Measurements from ENCODE around the gene SMO. TPM values are rescaled to one million over a fixed set of nuclear protein-coding genes. Genes with fewer than 3 reads are reported as not detected.

SMO gene
- total RNA-seq, 4 donors from 2014 or later: 1.9 to 8.6 (median 3.5) TPM

GRCh38 chr7:129222064-129222463, 33.6 kb downstream of the SMO start:
- in situ Hi-C loops (cut with MboI; ENCODE audit: low pct_ligation_motif_present in 1 of 4, low pct_unique_long_range_greater_than_20kb in 1 of 4, low sequenced_read_pairs in 3 of 4): loop anchor here in 3 of 4 donors (10.0 to 25.0 kb wide), 2 partner anchors 53 to 240 kb away; no protein-coding TSS in a partner anchor

GRCh38 chr7:129224251-129225205, 36.1 kb downstream of the SMO start, which contains the start of gene AHCYL2:
AHCYL2 (plus strand) TSS chr7:129225030.
- peak within 1 kb of the TSS; percentile 55 to 96 (median 85) for H3K4me3 ChIP-seq
- peak within 1 kb of the TSS; percentile 92 to 95 (median 95) for H3K27ac ChIP-seq
- intact Hi-C loops (cut with DNase I; ENCODE audit: low total_unique reads): no loop called here
- no peaks in the 10 kb centered on the region for H3K9me3 ChIP-seq
- peak; percentile 99 for DNase-seq
- TF ChIP-seq POLR2AphosphoS5 (IDR thresholded peaks at IDR 0.05): peak; percentile 61 to 80 (median 74)
- peak; percentile 50 for TF ChIP-seq POLR2A (IDR thresholded peaks at IDR 0.05)
- no peak for TF ChIP-seq EP300 (IDR thresholded peaks at IDR 0.05; ENCODE audit: low read depth)
- WGBS, 2 donors (ENCODE audit: low coverage in 1 of 2): 0 to 1% methylated on average over 2 to 43 of the region's 63 CpGs
- no peaks in the 10 kb centered on the region for H3K36me3 ChIP-seq
- no peaks in the 10 kb centered on the region for H3K27me3 ChIP-seq
- in situ Hi-C loops (cut with MboI; ENCODE audit: low pct_ligation_motif_present in 1 of 4, low pct_unique_long_range_greater_than_20kb in 1 of 4, low sequenced_read_pairs in 3 of 4): loop anchor here in 3 of 4 donors (10.0 to 25.0 kb wide), 2 partner anchors 50 to 238 kb away; no protein-coding TSS in a partner anchor
- H3K4me1 ChIP-seq: peaks cover 11 to 37% (median 17%) of the 10 kb centered on the region in 4 donors

More at GRCh38 chr7:129222064-129222463, 33.6 kb downstream of the SMO start:
- Histone ChIP-seq H3K27me3 (no peaks in the 10 kb centered on the region), H3K9me3 (no peaks in the 10 kb centered on the region), H3K36me3 (no peaks in the 10 kb centered on the region), H3K27ac (no peak overlapping the region), H3K4me1 (peaks cover 11 to 22% (median 12%) of the 10 kb centered on the region in 4 donors), H3K4me3 (no peak overlapping the region)
- DNase-seq: no peak
- intact Hi-C loops (cut with DNase I; ENCODE audit: low total_unique reads): no loop called here
- WGBS, 2 donors (ENCODE audit: low coverage in 1 of 2): 30 to 48% methylated on average over 2 to 4 of the region's 4 CpGs
- no peak for TF ChIP-seq CTCF (IDR thresholded peaks at IDR 0.05)
- TF ChIP-seq POLR2A (IDR thresholded peaks at IDR 0.05): no peak
- TF ChIP-seq EP300 (IDR thresholded peaks at IDR 0.05; ENCODE audit: low read depth): no peak
- TF ChIP-seq POLR2AphosphoS5 (IDR thresholded peaks at IDR 0.05): no peak

- Histone ChIP-seq H3K4me1 (peaks cover 11 to 37% (median 17%) of the 10 kb centered on the region in 4 donors), H3K4me3 (peak overlapping the region; percentile 55 to 96 (median 85)), H3K27me3 (no peaks in the 10 kb centered on the region), H3K9me3 (no peaks in the 10 kb centered on the region), H3K27ac (peak overlapping the region; percentile 92 to 95 (median 95)), H3K36me3 (no peaks in the 10 kb centered on the region)
- TF ChIP-seq CTCF (IDR thresholded peaks at IDR 0.05) (peak in 1 of 5 experiments; percentile 9), POLR2A (IDR thresholded peaks at IDR 0.05) (no peak)
- DNase-seq: peak; percentile 59
- WGBS, 2 donors (ENCODE audit: low coverage in 1 of 2): 0% methylated on average over 2 to 28 of the region's 60 CpGs
- intact Hi-C loops (cut with DNase I; ENCODE audit: low total_unique reads) (no loop called here), in situ Hi-C loops (cut with MboI; ENCODE audit: low pct_ligation_motif_present in 1 of 4, low pct_unique_long_range_greater_than_20kb in 1 of 4, low sequenced_read_pairs in 3 of 4) (loop anchor here in 1 of 4 donors (10.0 kb wide), 1 partner anchor 49 kb away; no protein-coding TSS in a partner anchor)
These were observed 36.9 kb downstream of the SMO start for GRCh38 chr7:129225206-129225930.

GRCh38 chr7:129225931-129226572, 37.6 kb downstream of the SMO start:
- DNase-seq: no peak
- H3K4me1 ChIP-seq: peaks cover 11 to 37% (median 17%) of the 10 kb centered on the region in 4 donors
- WGBS, 2 donors (ENCODE audit: low coverage in 1 of 2): 17 to 25% methylated on average over 9 to 11 of the region's 11 CpGs
- H3K9me3 ChIP-seq: no peaks in the 10 kb centered on the region
- peak overlapping the region; percentile 92 to 95 (median 95) for H3K27ac ChIP-seq
- in situ Hi-C loops (cut with MboI; ENCODE audit: low pct_ligation_motif_present in 1 of 4, low pct_unique_long_range_greater_than_20kb in 1 of 4, low sequenced_read_pairs in 3 of 4) (loop anchor here in 1 of 4 donors (10.0 kb wide), 1 partner anchor 49 kb away; no protein-coding TSS in a partner anchor), intact Hi-C loops (cut with DNase I; ENCODE audit: low total_unique reads) (no loop called here)
- no peak for TF ChIP-seq EP300 (IDR thresholded peaks at IDR 0.05; ENCODE audit: low read depth)
- no peak for TF ChIP-seq CTCF (IDR thresholded peaks at IDR 0.05)
- no peak for TF ChIP-seq POLR2AphosphoS5 (IDR thresholded peaks at IDR 0.05)
- no peak for TF ChIP-seq POLR2A (IDR thresholded peaks at IDR 0.05)
- no peaks in the 10 kb centered on the region for H3K27me3 ChIP-seq
- peak overlapping the region; percentile 55 to 96 (median 85) for H3K4me3 ChIP-seq
- H3K36me3 ChIP-seq: no peaks in the 10 kb centered on the region
